ENCODE data around the gene TP53. TPM values are rescaled to one million over a fixed set of nuclear protein-coding genes. Genes with fewer than 3 reads are reported as not detected.

The TP53 gene
- total RNA-seq, 1 experiment from 2014 or later: 23.5 TPM

GRCh38 chr17:7685533-7686221, 1.6 kb downstream of the TP53 start:
- in situ Hi-C loops (cut with HindIII; ENCODE audit: low sequenced_read_pairs): no loop called here
- DNase-seq (ENCODE audit: low spot score): peak; percentile 96

GRCh38 chr17:7684851-7685532, 2.3 kb downstream of the TP53 start:
- in situ Hi-C loops (cut with HindIII; ENCODE audit: low sequenced_read_pairs): no loop called here
- peak; percentile 13 for DNase-seq (ENCODE audit: low spot score)

- no peak for DNase-seq (ENCODE audit: low spot score)
- in situ Hi-C loops (cut with HindIII; ENCODE audit: low sequenced_read_pairs): no loop called here
Measured at GRCh38 chr17:7677388-7678067, 9.8 kb downstream of the TP53 start.

- in situ Hi-C loops (cut with HindIII; ENCODE audit: low sequenced_read_pairs): no loop called here
- DNase-seq (ENCODE audit: low spot score): no peak
Measured at GRCh38 chr17:7676533-7676932, 10.8 kb downstream of the TP53 start.

GRCh38 chr17:7674934-7675333, 12.4 kb downstream of the TP53 start:
- no peak for DNase-seq (ENCODE audit: low spot score)
- in situ Hi-C loops (cut with HindIII; ENCODE audit: low sequenced_read_pairs): no loop called here

- in situ Hi-C loops (cut with HindIII; ENCODE audit: low sequenced_read_pairs): no loop called here
- peak; percentile 19 for DNase-seq (ENCODE audit: low spot score)
Measured at GRCh38 chr17:7673239-7673638, 14.1 kb downstream of the TP53 start.

GRCh38 chr17:7668482-7668881, 18.8 kb downstream of the TP53 start:
- DNase-seq (ENCODE audit: low spot score): no peak
- in situ Hi-C loops (cut with HindIII; ENCODE audit: low sequenced_read_pairs): no loop called here

GRCh38 chr17:7667656-7668406, 19.5 kb downstream of the TP53 start:
- DNase-seq (ENCODE audit: low spot score): peak; percentile 33
- in situ Hi-C loops (cut with HindIII; ENCODE audit: low sequenced_read_pairs): no loop called here

GRCh38 chr17:7656958-7657609, 30.2 kb downstream of the TP53 start:
- peak; percentile 66 for DNase-seq (ENCODE audit: low spot score)
- in situ Hi-C loops (cut with HindIII; ENCODE audit: low sequenced_read_pairs): no loop called here

- no peak for DNase-seq (ENCODE audit: low spot score)
- in situ Hi-C loops (cut with HindIII; ENCODE audit: low sequenced_read_pairs): no loop called here
Measured at GRCh38 chr17:7655541-7655840, 31.8 kb downstream of the TP53 start.

GRCh38 chr17:7654832-7655540, 32.3 kb downstream of the TP53 start:
- in situ Hi-C loops (cut with HindIII; ENCODE audit: low sequenced_read_pairs): no loop called here
- DNase-seq (ENCODE audit: low spot score): peak; percentile 15

- peak; percentile 45 for DNase-seq (ENCODE audit: low spot score)
- in situ Hi-C loops (cut with HindIII; ENCODE audit: low sequenced_read_pairs): no loop called here
Measured at GRCh38 chr17:7652388-7653356, 34.6 kb downstream of the TP53 start.

GRCh38 chr17:7651665-7652387, 35.5 kb downstream of the TP53 start:
- peak; percentile 64 for DNase-seq (ENCODE audit: low spot score)
- in situ Hi-C loops (cut with HindIII; ENCODE audit: low sequenced_read_pairs): no loop called here

GRCh38 chr17:7651097-7651664, 36.1 kb downstream of the TP53 start:
- in situ Hi-C loops (cut with HindIII; ENCODE audit: low sequenced_read_pairs): no loop called here
- no peak for DNase-seq (ENCODE audit: low spot score)

- in situ Hi-C loops (cut with HindIII; ENCODE audit: low sequenced_read_pairs): no loop called here
- DNase-seq (ENCODE audit: low spot score): peak; percentile 97
Measured at GRCh38 chr17:7650509-7651096, 36.7 kb downstream of the TP53 start, which contains the start of gene ATP1B2. TSS of gene ATP1B2 (plus strand) at chr17:7650926. CDS start at chr17:7651519, 593 bp downstream.

GRCh38 chr17:7647018-7647417, 40.3 kb downstream of the TP53 start:
- no peak for DNase-seq (ENCODE audit: low spot score)
- in situ Hi-C loops (cut with HindIII; ENCODE audit: low sequenced_read_pairs): no loop called here

Measured in G401 (cell line).